ENCODE results near the gene RABEPK. TPM values are rescaled to one million over a fixed set of nuclear protein-coding genes. Genes with fewer than 3 reads are reported as not detected.

The RABEPK gene
- total RNA-seq, 2 experiments from 2014 or later: 15.0 to 15.3 TPM

GRCh38 chr9:125272697-125273096 lies 72.4 kb downstream of the RABEPK start:
- Mint-ChIP-seq H3K36me3 (ENCODE audit: low read depth) (peaks cover 30% of the 10 kb centered on the region), H3K4me3 (no peak overlapping the region), H3K27ac (no peak overlapping the region), H3K9me3 (ENCODE audit: insufficient read depth) (no peaks in the 10 kb centered on the region), H3K27me3 (ENCODE audit: low read depth) (no peaks in the 10 kb centered on the region), H3K4me1 (ENCODE audit: low read depth) (peaks cover 4% of the 10 kb centered on the region)
- DNase-seq: no peak
- POLR2A ChIA-PET: interaction anchor here (1.1 kb wide), 1 partner anchor 32 kb away, joined by 4 read pairs; the partner anchor contains the start of gene HSPA5
- CTCF ChIA-PET: no interaction called here
- ATAC-seq: no peak

DNA sequence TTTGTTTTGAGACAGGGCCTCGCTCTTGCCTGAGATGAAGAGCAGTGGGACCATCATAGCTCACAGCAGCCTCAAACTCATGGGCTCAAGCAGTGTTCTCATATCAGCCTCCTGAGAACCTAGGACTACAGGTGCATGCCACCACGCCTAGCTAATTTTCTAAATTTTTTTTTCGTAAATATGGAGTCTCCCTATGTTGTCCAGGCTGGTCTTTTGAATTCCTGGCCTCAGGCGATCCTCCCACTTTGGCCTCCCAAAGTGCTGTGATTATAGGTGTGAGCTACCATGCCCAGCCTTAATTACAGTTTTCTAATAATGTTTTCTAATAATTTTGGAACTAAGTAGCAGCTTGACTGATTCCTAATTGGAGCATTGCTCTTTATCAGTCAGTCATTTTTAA lies 76.4 kb downstream of the RABEPK start:
- H3K27me3 Mint-ChIP-seq (ENCODE audit: low read depth): no peaks in the 10 kb centered on the region
- no peaks in the 10 kb centered on the region for H3K9me3 Mint-ChIP-seq (ENCODE audit: insufficient read depth)
- peaks cover 2% of the 10 kb centered on the region for H3K4me1 Mint-ChIP-seq (ENCODE audit: low read depth)
- peaks cover 11% of the 10 kb centered on the region for H3K36me3 Mint-ChIP-seq (ENCODE audit: low read depth)
- ChIA-PET POLR2A (no interaction called here), CTCF (no interaction called here)
- ATAC-seq: no peak
- H3K4me3 Mint-ChIP-seq: no peak overlapping the region
- no peak for DNase-seq
- no peak overlapping the region for H3K27ac Mint-ChIP-seq

- Mint-ChIP-seq H3K36me3 (ENCODE audit: low read depth) (peaks cover 7% of the 10 kb centered on the region), H3K27ac (no peak overlapping the region), H3K9me3 (ENCODE audit: insufficient read depth) (no peaks in the 10 kb centered on the region), H3K4me1 (ENCODE audit: low read depth) (peaks cover 4% of the 10 kb centered on the region), H3K27me3 (ENCODE audit: low read depth) (no peaks in the 10 kb centered on the region), H3K4me3 (no peak overlapping the region)
- ATAC-seq (no peak), DNase-seq (no peak)
- ChIA-PET CTCF (no interaction called here), POLR2A (no interaction called here)
Measured at GRCh38 chr9:125277411-125277810, 77.1 kb downstream of the RABEPK start.

DNA sequence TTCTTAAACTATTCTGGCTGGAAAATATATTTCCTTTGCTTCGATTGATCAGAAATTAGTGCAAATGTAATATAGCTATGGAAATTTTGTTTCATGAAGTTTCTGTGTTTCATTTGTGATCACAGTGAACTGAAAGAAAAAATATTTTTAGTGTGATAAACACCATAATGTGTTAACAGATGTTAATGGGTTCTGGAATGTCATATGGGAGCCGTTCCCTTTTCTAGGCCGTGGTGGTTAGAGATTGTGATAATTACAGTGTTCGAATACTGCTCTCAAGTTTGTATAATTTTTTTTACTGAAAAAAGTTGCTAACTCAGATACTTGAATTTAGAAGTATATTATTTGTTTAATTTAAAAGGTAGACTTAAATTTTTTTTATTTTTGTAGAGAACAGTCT lies 80.6 kb downstream of the RABEPK start:
- DNase-seq (no peak), ATAC-seq (no peak)
- H3K4me3 Mint-ChIP-seq: no peak overlapping the region
- ChIA-PET CTCF (no interaction called here), POLR2A (no interaction called here)
- H3K27me3 Mint-ChIP-seq (ENCODE audit: low read depth): no peaks in the 10 kb centered on the region
- no peaks in the 10 kb centered on the region for H3K9me3 Mint-ChIP-seq (ENCODE audit: insufficient read depth)
- peaks cover 6% of the 10 kb centered on the region for H3K4me1 Mint-ChIP-seq (ENCODE audit: low read depth)
- no peak overlapping the region for H3K27ac Mint-ChIP-seq
- peaks cover 3% of the 10 kb centered on the region for H3K36me3 Mint-ChIP-seq (ENCODE audit: low read depth)

Other genes with a start within 250 kb of the RABEPK start
- gene SCAI, start 57.0 kb upstream of the RABEPK start, total RNA-seq: 10 to 100 TPM; 10.7 to 10.8 TPM
- 10 to 100 TPM; 47.2 to 51.9 TPM for gene PPP6C, start 10.7 kb upstream of the RABEPK start, total RNA-seq
- 100 to 1,000 TPM; 146 to 148 TPM for gene HSPA5, start 40.8 kb downstream of the RABEPK start, total RNA-seq
- gene GAPVD1, start 61.3 kb downstream of the RABEPK start, total RNA-seq: 10 to 100 TPM; 52.1 to 59.4 TPM

Data from activated CD8-positive, alpha-beta T cell treated with anti-CD3 and anti-CD28 coated beads, Interleukin-2, amount 10 ng/mL, durations not matched to agents 7 days and 5 days (primary cell).